ENCODE measurements around the gene IBA57.

Gene IBA57

DNA sequence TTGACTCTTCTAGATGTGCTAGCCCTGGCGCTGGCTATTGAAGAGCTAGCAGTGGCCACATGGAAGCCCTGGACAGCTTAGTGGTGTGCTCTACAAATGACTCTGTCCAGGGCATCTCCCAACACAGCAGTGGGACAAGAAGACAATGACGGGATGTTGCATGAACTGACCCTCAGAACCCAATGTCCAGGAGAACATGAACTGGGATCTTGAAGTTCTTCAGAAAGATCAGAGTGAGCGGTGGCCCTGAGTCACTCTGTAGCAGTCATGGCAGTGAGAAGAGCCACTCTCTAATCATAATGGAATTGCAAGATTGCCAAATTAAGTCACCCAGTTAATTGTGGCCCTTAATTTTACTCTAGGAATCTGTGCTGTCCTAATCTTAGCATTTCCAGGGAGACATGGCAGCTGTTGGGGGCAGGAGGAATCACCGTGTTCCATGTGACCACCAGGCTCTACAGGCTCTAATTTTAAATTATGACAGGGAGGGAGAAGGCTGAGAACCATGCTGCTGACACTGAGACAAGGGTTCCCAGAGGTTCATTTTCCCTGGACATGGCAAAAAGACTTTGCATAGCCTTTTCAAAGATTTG, 32.0 kb downstream of the IBA57 start:
- no peak for DNase-seq

DNA sequence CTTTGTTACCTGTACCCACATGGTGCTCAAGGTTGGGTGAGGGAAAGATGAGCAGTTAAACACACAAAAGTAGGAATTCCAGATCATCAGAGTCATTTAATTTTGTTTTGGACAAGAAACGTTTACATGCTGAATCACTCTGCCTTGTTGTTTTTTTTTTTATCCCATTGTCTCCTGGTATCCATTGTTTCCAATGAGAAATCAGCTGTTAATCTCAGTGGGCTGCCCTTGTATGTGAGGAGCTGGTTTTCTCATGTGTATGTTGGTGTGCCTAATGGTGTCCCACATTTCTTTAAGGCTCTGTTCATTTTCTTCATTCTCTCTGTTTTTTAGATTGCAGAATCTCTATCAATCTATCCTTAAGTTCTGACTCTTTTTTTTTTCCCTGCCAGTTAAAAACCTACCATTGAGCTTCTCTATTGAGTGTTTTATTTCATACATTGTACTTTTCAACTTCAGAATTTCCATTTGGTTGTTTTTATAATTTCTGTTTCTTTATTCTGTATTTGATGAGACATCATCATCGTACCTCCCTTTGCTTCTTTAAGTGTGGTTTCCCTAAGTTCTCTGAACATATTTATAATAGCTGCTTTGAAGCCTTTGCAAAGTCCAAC, 33.5 kb downstream of the IBA57 start:
- no peak for DNase-seq

DNA sequence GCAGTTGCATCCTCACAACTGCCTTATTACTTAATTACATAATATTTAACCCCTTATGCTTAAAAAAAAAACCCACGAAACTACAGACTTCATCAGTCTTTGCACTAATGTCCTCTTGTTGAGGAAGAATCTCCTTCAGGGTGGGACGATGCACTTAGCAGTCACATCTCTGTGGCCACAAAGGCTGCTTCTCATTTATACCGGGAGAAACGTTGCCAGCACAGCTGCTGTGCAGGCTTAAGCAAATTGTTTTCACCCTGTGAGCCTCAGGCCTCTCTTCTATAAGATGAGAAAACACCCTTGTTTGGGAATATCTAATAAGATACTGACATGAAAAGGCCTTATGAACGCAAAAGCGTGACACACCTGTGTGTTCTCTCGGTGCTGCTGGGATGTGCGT, 39.4 kb downstream of the IBA57 start:
- DNase-seq, result no peak

DNA sequence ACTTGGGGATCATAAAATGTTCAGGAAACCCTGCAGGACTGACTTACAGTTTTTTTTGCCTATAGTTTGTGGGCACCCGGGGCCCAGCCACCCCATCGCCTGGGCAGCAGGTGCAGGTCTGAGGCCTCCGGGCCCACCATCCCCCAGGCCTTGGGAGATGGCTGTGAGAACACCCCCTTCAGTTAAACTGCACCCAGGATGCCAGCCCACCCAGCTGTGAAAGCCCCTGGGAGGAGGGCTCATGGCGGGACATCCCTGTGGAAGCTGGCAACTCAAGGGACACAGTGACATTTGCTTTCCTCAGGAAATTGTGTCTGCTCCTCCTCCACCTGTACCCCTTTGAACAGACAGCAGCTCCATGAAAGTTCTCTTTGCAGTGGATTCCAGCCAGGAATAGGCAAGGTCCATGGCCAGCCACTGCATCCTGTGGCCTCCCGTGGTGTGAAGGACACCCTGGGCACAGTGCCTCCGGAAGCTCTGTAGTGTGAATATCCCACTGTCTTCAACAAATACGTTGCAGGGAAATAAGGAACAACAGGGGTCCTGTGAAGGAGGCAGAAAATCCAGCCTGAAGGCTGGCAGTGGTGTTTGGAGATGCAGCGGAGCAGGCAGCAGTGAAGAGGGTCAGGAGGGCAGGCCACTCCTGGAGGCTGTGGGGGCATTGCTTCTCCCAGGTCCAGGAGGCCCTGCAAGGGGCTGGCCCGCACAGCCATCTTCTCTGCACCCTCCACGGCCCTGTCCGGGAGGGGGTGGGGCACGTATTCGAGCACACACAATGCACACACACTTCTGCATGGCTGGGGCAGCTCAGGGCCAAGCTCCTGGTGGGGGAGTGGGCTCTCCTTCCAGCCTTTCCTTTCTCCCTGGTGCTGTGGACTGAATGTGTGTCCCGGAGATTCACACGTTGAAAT, 40.2 kb downstream of the IBA57 start:
- no peak for DNase-seq

DNA sequence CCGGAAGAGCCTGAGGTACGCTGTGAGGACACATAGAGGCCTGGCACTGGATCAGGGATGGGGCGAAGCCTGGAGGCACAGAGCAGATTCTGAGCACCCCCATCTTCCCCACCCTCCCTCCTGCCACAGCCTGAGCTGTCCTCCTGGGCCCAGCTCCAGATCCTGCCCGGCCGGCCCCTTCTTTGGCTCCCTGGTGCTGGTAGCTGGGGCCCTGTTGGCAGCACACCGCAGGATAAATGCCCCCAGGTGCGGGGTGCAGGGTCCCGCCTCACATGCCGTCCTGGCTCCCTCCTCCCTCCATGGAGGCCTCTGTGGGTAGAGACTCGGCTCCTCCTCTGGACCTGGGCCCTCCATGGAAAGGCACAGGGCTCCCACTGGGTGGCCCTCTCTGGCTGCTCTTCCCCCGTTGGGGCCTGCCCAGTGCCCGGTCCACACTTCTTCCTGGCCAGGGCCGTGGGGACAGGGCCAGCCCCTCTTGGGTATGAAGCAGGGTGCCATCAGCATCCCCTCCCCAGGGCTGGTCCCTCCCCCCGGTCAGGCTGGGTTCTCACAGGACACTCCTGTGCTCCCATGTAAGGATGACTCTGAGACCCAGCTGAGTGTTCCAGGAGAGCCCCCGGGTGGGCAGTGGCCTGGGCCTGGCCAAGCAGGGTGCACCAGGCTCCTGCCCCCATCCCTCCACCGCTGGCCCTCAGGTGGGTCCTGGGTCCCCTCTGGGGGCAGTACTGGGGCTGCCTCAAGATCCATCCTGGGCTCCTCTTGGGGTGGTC, 41.2 kb downstream of the IBA57 start:
- no peak for DNase-seq

DNA sequence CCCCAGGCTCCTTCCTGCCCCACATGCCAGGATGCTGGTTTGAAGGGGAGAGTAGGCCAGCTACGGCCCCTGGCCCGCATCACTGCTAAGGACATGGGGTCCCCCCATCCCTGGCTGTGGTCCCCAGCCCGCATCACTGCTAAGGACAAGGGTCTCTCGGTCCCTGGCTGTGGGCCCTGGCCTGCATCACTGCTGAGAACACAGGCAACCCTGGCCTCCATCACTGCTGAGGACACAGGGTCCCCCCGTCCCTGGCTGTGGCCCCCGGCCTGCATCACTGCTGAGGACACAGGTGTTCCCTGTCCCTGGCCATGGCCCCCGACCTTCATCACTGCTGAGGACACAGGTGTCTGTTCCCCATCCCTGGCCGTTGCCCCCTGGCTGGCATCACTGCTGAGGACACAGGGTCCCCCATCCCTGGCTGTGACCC, 41.8 kb downstream of the IBA57 start:
- no peak for DNase-seq

DNA sequence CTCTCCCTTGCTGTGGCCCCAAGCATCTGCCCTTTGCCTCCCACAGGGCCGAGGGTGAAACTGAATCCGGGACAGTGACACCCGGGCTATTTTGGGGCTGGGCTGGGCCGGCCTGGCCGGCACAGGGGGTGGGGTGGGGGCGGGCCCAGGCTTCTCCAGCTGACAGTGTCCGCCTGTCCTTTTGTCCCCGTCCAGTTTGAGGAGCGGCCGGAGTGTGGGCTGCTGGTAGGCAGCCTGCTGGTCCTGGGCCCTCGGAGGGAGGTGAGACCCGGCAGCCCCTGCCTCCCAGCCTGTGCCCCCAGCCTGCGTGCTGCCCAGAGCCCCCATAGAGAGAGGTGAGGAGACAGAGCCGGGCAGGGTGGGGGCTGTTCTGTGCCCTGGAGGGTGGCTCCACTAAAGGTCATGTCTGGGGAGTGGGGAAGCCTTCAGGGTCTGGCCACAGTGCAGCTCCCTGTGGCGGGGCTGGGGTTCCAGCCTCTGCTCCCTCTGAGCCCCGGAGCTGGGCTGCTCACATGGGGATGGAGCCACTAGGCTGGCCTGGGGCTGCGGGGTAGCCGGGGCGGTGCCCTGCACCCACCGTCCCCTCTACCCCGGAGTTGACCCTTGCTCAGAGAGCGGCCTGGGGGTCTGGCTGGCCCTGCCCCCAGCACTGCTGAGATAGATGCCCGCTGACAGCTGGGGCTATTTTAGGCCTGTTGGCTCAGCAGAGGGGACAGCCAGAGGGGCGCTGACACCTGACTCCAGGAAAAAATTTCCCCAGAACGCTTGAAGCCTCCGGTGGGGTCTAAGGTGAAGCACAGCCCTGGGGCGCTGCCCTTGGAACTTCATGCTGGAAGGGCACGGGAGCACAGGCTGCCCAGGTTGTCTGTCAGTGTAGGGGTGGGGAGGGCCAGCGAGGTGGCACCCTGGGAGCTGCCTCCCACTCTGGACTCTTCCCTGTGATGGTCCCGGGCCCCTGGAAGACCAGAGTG, 42.5 kb downstream of the IBA57 start, which contains the start of gene OBSCN:
TSS of gene OBSCN (plus strand) at position 194 of the 971 bp plus-strand sequence. CDS start 3,740 bp downstream, outside the sequence.
- DNase-seq, result no peak

DNA sequence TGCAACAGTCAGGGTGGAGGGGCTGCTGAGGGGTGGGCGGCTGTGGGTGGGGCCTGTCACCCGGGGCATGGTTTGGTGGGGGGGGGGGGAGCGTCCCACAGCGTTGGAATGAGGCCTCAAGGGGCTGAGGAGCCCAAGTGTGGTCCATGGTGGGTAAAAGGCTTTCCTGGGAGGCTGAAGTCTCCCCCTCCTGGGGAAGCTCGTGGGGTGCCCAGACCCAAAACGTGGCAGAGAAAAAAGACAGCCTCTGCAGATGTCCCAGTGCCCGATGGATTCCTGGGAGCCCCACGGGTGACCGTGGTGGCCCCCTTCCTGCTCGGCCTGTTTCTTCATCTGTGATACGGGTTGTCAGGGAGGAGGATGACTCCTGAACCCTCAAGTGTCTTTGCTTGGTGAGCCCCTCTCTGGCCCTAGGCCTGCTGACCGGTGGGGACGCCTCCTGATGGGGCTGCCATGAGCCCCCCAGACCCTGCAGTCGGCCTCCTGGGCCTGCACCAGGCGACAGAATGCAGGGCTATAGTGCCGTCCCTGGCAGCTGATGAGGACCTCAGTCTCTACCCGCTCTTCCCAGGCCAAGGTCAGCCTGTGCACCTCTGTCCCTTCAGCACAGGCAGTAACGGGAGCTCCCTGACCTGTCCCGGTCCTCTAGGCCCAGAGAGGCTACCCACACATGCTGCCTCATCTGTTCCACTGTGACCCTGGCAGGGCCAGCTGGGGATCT, 43.4 kb downstream of the IBA57 start:
- no peak for DNase-seq

DNA sequence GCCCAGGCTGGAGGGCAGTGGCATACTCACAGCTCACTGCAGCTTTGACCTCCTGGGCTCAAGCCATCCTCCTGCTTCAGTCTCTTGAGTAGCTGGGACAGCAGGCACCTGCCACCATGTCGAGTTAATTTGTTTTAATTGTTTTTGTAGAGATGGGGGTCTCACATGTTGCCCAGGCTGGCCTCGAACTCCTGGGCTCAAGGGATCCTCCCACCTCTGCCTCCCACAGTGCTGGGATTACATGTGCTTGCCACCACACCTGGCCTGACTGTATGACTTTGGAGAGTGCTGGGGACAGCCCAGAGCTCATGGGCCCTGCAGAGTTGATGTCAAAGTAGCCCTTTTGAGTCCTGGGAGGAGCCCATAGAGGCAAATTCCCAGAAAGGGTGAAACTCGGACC, 44.1 kb downstream of the IBA57 start:
- DNase-seq, result no peak

DNA sequence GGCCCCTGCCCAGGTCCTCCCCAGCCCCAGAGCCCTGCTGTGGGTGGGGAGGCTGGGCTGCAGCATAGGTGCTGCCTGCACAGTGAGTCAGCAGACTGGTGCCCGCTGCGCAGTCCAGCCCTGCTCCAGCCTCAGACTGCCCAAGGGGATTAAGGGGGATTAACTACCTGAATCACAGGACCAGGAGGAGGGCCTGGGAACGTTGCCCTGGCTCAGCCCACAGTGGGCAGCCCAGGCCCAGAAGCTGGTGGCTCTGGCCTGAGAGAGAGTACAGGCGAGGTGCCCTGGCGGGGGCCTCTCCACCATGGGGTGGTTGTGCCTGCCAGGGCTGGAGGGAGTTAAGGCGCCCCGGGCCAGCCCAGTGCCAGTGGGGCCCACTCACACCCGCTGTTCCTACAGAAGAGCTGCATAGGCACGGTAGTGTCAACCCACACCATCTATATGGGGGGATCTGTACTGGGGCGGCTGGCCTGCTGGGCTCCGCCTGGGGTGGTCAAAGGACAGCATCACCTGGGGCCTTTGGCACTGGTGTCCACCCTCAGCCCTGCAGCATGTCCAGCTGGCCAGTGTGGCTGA, 44.6 kb downstream of the IBA57 start:
- DNase-seq, result no peak

DNA sequence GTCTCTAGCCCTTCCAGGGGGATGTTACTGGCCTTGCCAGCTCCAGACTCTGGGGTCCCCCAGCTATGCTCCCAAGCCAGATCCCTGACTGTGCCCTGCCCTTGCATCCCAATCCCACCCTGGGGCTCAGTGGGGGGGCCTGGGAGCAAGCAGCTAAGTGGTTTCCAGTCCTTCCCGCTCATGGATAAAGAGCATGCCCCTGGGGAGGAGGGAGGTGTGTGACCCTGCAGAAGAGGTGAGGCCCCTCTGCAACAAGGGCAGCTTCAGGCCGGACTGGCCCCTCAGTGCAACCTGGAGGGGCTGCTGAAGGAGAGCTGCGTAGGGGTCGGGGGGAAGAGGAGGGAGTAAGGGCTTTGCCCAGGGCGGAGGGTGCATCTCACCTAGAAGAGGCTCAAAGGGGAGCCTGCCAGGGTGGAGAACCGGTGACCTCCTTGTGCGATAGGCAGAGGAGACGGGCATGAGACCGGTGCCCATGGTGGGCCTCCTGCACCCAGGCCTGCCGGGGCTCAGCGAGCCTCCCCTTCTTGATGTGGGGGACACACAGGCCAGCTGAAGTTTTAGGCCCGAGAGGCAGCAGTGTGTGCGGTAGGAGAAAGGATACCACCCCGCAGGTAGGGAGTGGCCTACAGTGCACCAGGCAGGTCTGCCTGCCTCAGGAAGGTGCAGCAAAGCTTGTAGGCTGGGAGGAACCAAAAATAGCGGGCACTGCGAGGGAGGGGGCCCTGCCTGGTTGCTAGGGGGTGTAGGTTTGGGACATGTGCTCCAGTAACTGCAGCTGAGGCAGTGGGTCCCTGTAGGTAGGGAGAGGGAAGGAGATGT, 45.3 kb downstream of the IBA57 start:
- DNase-seq, result no peak

DNA sequence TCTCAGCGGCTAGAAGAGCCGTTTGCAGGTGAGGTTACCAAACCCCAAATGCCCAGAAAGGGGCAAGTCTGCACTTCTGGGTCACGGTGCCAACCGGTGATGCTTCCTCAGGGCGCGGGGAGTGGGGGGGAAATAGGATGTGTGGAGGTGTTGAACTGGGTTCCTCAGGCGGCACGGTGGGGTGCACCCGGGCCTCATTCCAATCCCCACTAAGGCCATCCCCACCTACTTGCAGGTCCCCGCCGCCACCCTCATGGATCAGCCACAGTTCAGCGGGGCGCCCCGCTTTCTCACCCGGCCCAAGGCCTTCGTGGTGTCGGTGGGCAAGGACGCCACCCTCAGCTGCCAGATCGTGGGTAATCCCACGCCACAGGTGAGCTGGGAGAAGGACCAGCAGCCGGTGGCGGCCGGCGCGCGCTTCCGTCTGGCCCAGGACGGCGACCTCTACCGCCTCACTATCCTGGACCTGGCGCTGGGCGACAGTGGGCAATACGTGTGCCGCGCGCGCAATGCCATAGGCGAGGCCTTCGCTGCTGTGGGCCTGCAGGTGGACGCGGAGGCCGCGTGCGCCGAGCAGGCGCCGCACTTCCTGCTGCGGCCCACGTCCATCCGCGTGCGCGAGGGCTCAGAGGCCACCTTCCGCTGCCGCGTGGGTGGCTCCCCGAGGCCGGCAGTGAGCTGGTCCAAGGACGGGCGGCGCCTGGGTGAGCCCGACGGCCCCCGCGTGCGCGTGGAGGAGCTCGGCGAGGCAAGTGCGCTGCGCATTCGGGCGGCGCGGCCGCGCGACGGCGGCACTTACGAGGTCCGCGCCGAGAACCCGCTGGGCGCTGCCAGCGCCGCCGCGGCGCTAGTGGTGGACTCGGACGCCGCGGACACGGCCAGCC, 46.2 kb downstream of the IBA57 start:
- DNase-seq, result no peak

DNA sequence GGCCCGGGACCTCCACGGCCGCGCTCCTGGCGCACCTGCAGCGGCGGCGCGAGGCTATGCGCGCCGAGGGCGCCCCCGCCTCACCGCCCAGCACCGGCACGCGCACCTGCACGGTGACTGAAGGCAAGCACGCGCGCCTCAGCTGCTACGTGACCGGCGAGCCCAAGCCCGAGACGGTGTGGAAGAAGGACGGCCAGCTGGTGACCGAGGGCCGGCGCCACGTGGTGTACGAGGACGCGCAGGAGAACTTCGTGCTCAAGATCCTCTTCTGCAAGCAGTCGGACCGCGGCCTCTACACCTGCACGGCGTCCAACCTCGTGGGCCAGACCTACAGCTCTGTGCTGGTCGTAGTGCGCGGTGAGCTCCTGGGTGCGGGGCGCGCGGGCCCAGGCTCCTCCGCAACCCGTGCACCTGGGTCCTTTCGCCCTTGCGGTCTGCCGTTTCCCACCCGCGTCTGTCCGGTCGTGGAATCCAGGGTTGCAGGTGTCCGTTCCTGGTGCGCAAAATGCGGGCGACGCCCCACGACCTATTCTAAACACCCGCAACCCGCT, 46.9 kb downstream of the IBA57 start:
- DNase-seq, result no peak

DNA sequence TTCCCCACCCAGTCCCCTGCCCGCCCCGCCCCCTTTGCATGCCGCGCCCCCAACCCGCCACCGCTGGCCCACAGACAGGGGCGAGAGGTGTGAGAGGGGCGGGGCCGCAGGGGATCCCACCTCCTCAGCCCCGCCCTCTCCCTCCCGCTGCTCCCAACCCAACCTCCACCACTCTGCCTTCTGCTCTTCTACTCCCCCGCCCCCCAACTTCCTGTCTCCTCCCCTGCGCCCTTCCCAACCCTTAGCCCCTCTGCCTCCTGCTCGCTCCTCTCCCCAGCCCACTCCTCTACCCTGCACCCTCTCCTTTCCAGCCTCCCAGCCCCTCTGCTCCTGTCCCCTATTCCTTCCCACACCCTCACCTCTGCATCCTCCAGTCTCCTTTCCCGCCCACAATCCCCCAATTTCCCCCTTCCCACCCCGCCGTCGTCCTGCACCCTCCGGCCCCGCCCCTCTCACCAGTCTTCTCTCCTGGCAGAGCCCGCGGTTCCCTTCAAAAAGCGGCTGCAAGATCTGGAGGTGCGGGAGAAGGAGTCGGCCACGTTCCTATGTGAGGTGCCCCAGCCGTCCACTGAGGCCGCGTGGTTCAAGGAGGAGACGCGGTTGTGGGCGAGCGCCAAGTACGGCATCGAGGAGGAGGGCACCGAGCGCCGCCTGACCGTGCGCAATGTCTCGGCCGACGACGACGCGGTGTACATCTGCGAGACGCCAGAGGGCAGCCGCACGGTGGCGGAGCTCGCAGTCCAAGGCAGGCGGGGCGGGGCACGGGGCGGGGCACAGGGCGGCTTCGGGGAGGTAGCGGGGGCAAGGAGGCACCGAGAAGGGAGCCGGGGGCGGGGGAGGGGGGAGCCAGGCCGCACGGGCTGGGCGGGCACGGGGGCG, 47.6 kb downstream of the IBA57 start:
- DNase-seq, result peak; percentile 27 to 83

DNA sequence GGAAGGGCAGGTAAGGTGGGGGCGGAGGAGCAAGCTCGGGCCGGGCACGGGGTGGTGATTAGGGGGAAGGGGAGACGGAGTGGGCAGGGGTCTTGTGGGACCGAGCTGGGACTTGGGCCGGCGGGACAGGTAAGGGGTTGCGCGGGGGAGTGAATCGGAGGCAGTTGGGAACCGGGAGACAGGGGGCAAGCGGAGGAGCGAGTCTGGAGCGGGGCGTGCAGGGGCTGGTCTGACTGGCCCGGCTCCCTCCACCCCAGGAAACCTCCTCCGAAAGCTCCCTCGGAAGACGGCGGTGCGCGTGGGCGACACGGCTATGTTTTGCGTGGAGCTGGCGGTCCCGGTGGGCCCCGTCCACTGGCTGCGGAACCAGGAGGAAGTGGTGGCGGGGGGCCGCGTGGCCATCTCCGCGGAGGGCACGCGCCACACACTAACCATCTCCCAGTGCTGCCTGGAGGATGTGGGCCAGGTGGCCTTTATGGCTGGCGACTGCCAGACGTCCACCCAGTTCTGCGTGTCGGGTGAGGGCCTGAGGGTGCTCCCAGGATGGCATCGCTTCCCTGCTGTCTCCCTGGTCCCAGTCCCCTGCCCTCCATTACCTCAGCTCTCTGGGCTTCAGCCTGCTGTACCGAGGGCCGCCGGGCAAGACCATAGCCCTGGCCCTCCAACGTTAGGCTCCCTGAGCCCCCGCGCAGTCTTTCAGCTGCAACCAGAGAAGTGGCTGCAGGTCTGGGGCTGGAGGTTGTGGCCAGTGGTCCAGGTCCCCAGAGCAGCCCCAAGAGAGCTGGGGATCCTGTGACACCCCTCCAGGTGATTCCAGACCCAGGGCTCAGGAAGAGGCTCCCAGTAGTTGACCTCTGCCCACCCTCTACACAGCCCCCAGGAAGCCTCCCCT, 48.6 kb downstream of the IBA57 start:
- no peak for DNase-seq

DNA sequence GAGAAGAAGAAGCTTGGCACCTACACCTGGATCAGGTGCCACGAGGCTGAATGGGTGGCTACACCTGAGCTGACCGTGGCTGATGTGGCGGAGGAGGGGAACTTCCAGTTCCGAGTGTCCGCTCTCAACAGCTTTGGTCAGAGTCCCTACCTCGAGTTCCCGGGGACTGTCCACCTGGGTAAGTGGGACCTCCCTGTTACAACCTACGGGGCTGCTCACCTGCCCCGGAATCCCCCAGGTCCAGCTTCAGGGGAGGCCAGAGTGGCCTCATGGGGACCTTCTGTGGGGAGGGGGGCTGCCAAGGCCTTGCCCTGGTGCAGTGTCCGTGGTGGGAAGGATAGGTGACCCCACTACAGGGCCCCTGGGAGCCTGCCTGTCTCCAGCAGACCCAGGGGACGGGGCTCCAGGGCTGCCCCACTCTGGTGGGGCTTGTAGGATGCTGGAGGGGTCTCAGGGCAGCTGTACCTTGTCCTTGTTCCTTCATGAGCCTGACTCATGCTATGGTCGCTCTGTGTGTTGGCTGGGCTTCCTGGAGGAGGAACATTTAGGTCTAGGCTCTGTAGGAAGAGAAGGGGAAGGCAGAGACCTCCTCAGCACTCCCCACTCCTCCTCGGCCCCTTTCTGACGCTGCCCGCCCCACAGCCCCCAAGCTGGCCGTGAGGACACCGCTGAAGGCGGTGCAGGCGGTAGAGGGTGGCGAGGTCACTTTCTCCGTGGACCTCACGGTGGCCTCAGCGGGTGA, 49.5 kb downstream of the IBA57 start:
- no peak for DNase-seq

All from NCI-H446 (cell line).